Measurements from ENCODE around the gene SLC22A13. TPM values are rescaled to one million over a fixed set of nuclear protein-coding genes. Genes with fewer than 3 reads are reported as not detected.

SLC22A13 gene
- total RNA-seq, 1 experiment from 2014 or later, result 0.33 TPM

- Histone ChIP-seq H3K9me3 (ENCODE audit: control insufficient read depth, insufficient read depth, low read depth, low read length) (no peaks in the 10 kb centered on the region), H3K27ac (ENCODE audit: low read length) (no peak overlapping the region), H3K36me3 (ENCODE audit: control insufficient read depth, insufficient read depth, low read length) (no peaks in the 10 kb centered on the region), H3K4me1 (ENCODE audit: control insufficient read depth, insufficient read depth, low read length) (no peaks in the 10 kb centered on the region), H3K4me3 (ENCODE audit: low read depth in 2 of 2, low read length in 2 of 2) (no peak overlapping the region), H3K27me3 (ENCODE audit: control insufficient read depth, insufficient read depth, low read length) (no peaks in the 10 kb centered on the region)
- DNase-seq (ENCODE audit: low read depth, low spot score), result no peak
- BruUV-seq (replicated peaks), result no TSS peak
- in situ Hi-C loops (cut with HindIII; ENCODE audit: low pct_unique_long_range_greater_than_20kb, low sequenced_read_pairs), result no loop called here
- CTCF ChIA-PET, result no interaction called here
- no peak for ATAC-seq
- no peak for TF ChIP-seq SIN3A (IDR thresholded peaks at IDR 0.05; ENCODE audit: borderline replicate concordance, insufficient read depth, low read depth, low read length)
- TF ChIP-seq POLR2AphosphoS5 (IDR thresholded peaks at IDR 0.05; ENCODE audit: low read depth, low read length), result no peak
- TF ChIP-seq CTCF (IDR thresholded peaks at IDR 0.05), result no peak
- intact Hi-C loops (cut with micrococcal nuclease; ENCODE audit: unreplicated experiment), result no loop called here
- POLR2A ChIA-PET, result no interaction called here
These were observed 5.9 kb downstream of the SLC22A13 start for GRCh38 chr3:38271553-38271952.

GRCh38 chr3:38274864-38275649, 9.4 kb downstream of the SLC22A13 start:
- intact Hi-C loops (cut with micrococcal nuclease; ENCODE audit: unreplicated experiment), result no loop called here
- TF ChIP-seq REST (IDR thresholded peaks at IDR 0.05; ENCODE audit: insufficient read depth in 1 of 2, low read depth in 2 of 2, low read length in 1 of 2) (no peak), TCF7L2 (IDR thresholded peaks at IDR 0.05; ENCODE audit: low read depth, low read length) (no peak), CTCF (IDR thresholded peaks at IDR 0.05) (no peak), POLR2AphosphoS5 (IDR thresholded peaks at IDR 0.05; ENCODE audit: low read depth, low read length) (no peak), SIN3A (IDR thresholded peaks at IDR 0.05; ENCODE audit: borderline replicate concordance, insufficient read depth, low read depth, low read length) (no peak)
- POLR2A ChIA-PET, result no interaction called here
- no peak for DNase-seq (ENCODE audit: low read depth, low spot score)
- Histone ChIP-seq H3K9me3 (ENCODE audit: control insufficient read depth, insufficient read depth, low read depth, low read length) (no peaks in the 10 kb centered on the region), H3K4me1 (ENCODE audit: control insufficient read depth, insufficient read depth, low read length) (no peaks in the 10 kb centered on the region), H3K36me3 (ENCODE audit: control insufficient read depth, insufficient read depth, low read length) (no peaks in the 10 kb centered on the region), H3K27ac (ENCODE audit: low read length) (no peak overlapping the region), H3K4me3 (ENCODE audit: low read depth in 2 of 2, low read length in 2 of 2) (no peak overlapping the region), H3K27me3 (ENCODE audit: control insufficient read depth, insufficient read depth, low read length) (no peaks in the 10 kb centered on the region)
- in situ Hi-C loops (cut with HindIII; ENCODE audit: low pct_unique_long_range_greater_than_20kb, low sequenced_read_pairs), result no loop called here
- CTCF ChIA-PET, result no interaction called here
- no peak for ATAC-seq
- no TSS peak for BruUV-seq (replicated peaks)
